CD14-positive monocyte (primary cell): ENCODE measurements around the gene KCNT2. TPM values are rescaled to one million over a fixed set of nuclear protein-coding genes. Genes with fewer than 3 reads are reported as not detected.

ENCODE experiments used
- DNase-seq, 3 donors: peaks; one replicate each; pipeline ENCODE4 v3.0.0-alpha.2; 2011 to 2022
- H2AFZ ChIP-seq: 2 replicates; pipeline ENCODE4 v1.6.0; 2012; ENCODE audit warnings: mild to moderate bottlenecking, low read depth, low read length, inconsistent platforms; ENCODE audit not compliant: insufficient read depth, poor library complexity, severe bottlenecking
- H3K27ac ChIP-seq, 2 donors: 1 replicate in 1 of 2; 2 replicates in 1 of 2; pipeline ENCODE4 v1.5.1; 2012 to 2013; ENCODE audit warnings: low read length in 2 of 2, control low read depth in 1 of 2, inconsistent platforms in 1 of 2, low read depth in 1 of 2, mild to moderate bottlenecking in 1 of 2
- H3K27me3 ChIP-seq, 2 donors: one replicate each; pipeline versions ENCODE4 v1.6.0 to v1.6.1; 2011 to 2013; ENCODE audit warnings: low read length in 2 of 2; ENCODE audit not compliant: control insufficient read depth in 2 of 2, insufficient read depth in 2 of 2
- H3K36me3 ChIP-seq, 2 donors: replicated peaks in 1 of 2; 1 replicate in 1 of 2; 2 replicates in 1 of 2; pipeline versions ENCODE4 v1.5.1 to v1.6.1; 2012 to 2013; ENCODE audit warnings: low read length in 2 of 2, control low read depth in 1 of 2, inconsistent platforms in 1 of 2, mild to moderate bottlenecking in 1 of 2; ENCODE audit not compliant: insufficient read depth in 2 of 2, control insufficient read depth in 1 of 2
- H3K4me1 ChIP-seq, 2 donors: 1 replicate in 1 of 2; 2 replicates in 1 of 2; pipeline versions ENCODE4 v1.5.1 to v1.6.1; 2012 to 2013; ENCODE audit warnings: low read length in 2 of 2, control low read depth in 1 of 2, inconsistent platforms in 1 of 2, mild to moderate bottlenecking in 1 of 2, moderate library complexity in 1 of 2; ENCODE audit not compliant: insufficient read depth in 2 of 2, control insufficient read depth in 1 of 2
- H3K4me2 ChIP-seq: replicated peaks from 2 replicates; pipeline ENCODE3; 2012; ENCODE audit warnings: low read length, moderate library complexity, mild to moderate bottlenecking; ENCODE audit not compliant: poor library complexity, severe bottlenecking; ENCODE audit errors: extremely low read depth
- H3K4me3 ChIP-seq, 3 experiments: fragments of 200-600 bp in 1 of 3; sonication (generic) in 1 of 3; replicated peaks in 1 of 3; 1 replicate in 2 of 3; 2 replicates in 1 of 3; pipeline ENCODE4 v1.5.1; 2011 to 2013; ENCODE audit warnings: low read length in 3 of 3, mild to moderate bottlenecking in 3 of 3, control low read depth in 2 of 3, low read depth in 2 of 3, inconsistent platforms in 1 of 3, moderate library complexity in 1 of 3
- H3K79me2 ChIP-seq: 2 replicates; pipeline ENCODE4 v1.6.0; 2012; ENCODE audit warnings: mild to moderate bottlenecking, control low read depth, inconsistent platforms, low read length, moderate library complexity; ENCODE audit not compliant: insufficient read depth
- H3K9ac ChIP-seq: 2 replicates; pipeline ENCODE4 v1.6.0; 2017; ENCODE audit warnings: low read length, mild to moderate bottlenecking; ENCODE audit not compliant: insufficient read depth, poor library complexity, severe bottlenecking
- H3K9me3 ChIP-seq, 2 donors: replicated peaks in 1 of 2; 1 replicate in 1 of 2; 2 replicates in 1 of 2; pipeline versions ENCODE4 v1.5.1 to v1.6.1; 2012 to 2013; ENCODE audit warnings: low read length in 2 of 2, control low read depth in 1 of 2; ENCODE audit not compliant: control insufficient read depth in 1 of 2, insufficient read depth in 1 of 2
- H4K20me1 ChIP-seq: 2 replicates; pipeline ENCODE4 v1.6.0; 2012; ENCODE audit warnings: mild to moderate bottlenecking, low read length, control low read depth, moderate library complexity; ENCODE audit not compliant: insufficient read depth
- H3K27ac Mint-ChIP-seq, 7 donors: one replicate each; pipeline ENCODE4 v1.8.0; 2020; ENCODE audit warnings: mild to moderate bottlenecking in 7 of 7, mixed read lengths in 7 of 7, moderate library complexity in 6 of 7, inconsistent platforms in 2 of 7
- H3K27me3 Mint-ChIP-seq, 3 donors: one replicate each; pipeline ENCODE4 v1.8.0; 2021 to 2022; ENCODE audit warnings: low read depth in 3 of 3, mild to moderate bottlenecking in 3 of 3, mixed read lengths in 3 of 3, moderate library complexity in 3 of 3, inconsistent platforms in 1 of 3
- H3K36me3 Mint-ChIP-seq, 2 donors: one replicate each; pipeline ENCODE4 v1.8.0; 2020; ENCODE audit warnings: mixed read lengths in 2 of 2, inconsistent platforms in 1 of 2, mild to moderate bottlenecking in 1 of 2
- H3K4me1 Mint-ChIP-seq: one replicate; pipeline ENCODE4 v1.8.0; 2020; ENCODE audit warnings: mild to moderate bottlenecking, mixed read lengths
- H3K4me3 Mint-ChIP-seq, 2 donors: one replicate each; pipeline ENCODE4 v1.8.0; 2020; ENCODE audit warnings: mild to moderate bottlenecking in 2 of 2, mixed read lengths in 2 of 2, moderate library complexity in 1 of 2
- H3K9me3 Mint-ChIP-seq, 7 donors: one replicate each; pipeline ENCODE4 v1.8.0; 2020 to 2022; ENCODE audit warnings: mixed read lengths in 7 of 7, mild to moderate bottlenecking in 6 of 7, moderate library complexity in 6 of 7, inconsistent platforms in 2 of 7
- CTCF ChIP-seq: fragments of 200-600 bp; IDR thresholded peaks from one replicate; pipeline ENCODE4 v1.8.0; 2022; ENCODE audit warnings: antibody characterized with exemption, mild to moderate bottlenecking
- WGBS: methylation state at CpG from one replicate; pipeline ENCODE4 v1.1.5; 2013; ENCODE audit warnings: missing lambda C conversion rate; ENCODE audit not compliant: insufficient coverage; 5-methylcytosine and 5-hydroxymethylcytosine counted together
- intact Hi-C, 2 donors: fragments of 100-400 bp; cut with micrococcal nuclease; formaldehyde crosslinking; loops; one replicate each; pipeline versions ENCODE4 v1.15.0 to v1.15.1; 2023
- polyA plus RNA-seq, 3 donors: library from polyadenylated mRNA; depleted of rRNA in 1 of 3; unstranded in 2 of 3; stranded (reverse) in 1 of 3; fragments of 300-500 nt in 2 of 3; fragments of >200 nt in 1 of 3; fragmentation: Illumina TruSeq in 2 of 3; gene quantifications; 1 replicate in 2 of 3; 2 replicates in 1 of 3; pipeline ENCODE4 v1.2.3, GENCODE V29; 2012 to 2021

KCNT2 gene
- polyA plus RNA-seq, 3 donors, result not detected

- H3K36me3 Mint-ChIP-seq, result no peaks in the 10 kb centered on the region
- Histone ChIP-seq H2AFZ (no peak overlapping the region), H3K4me1 (no peaks in the 10 kb centered on the region), H4K20me1 (no peaks in the 10 kb centered on the region), H3K27ac (no peak overlapping the region), H3K36me3 (no peaks in the 10 kb centered on the region), H3K9me3 (no peaks in the 10 kb centered on the region), H3K9ac (no peak overlapping the region), H3K27me3 (no peaks in the 10 kb centered on the region), H3K4me3 (no peak overlapping the region), H3K4me2 (no peak overlapping the region), H3K79me2 (no peaks in the 10 kb centered on the region)
- intact Hi-C loops, result no loop called here
- no peak for TF ChIP-seq CTCF
- no peaks in the 10 kb centered on the region for H3K27me3 Mint-ChIP-seq
- no peak overlapping the region for H3K4me3 Mint-ChIP-seq
- H3K9me3 Mint-ChIP-seq, result peaks cover 0 to 7% (median 2%) of the 10 kb centered on the region in 7 donors
- DNase-seq, result no peak
- H3K4me1 Mint-ChIP-seq, result no peaks in the 10 kb centered on the region
- H3K27ac Mint-ChIP-seq, result no peak overlapping the region
- no CpG with 5 or more reads among the region's 2 CpGs for WGBS
Measured at GRCh38 chr1:196409586-196409985, 198.7 kb downstream of the KCNT2 start.

GRCh38 chr1:196407358-196408051 is 200.7 kb downstream of the KCNT2 start:
- H3K27ac Mint-ChIP-seq, result no peak overlapping the region
- 94% methylated on average over 2 of the region's 2 CpGs for WGBS

More at GRCh38 chr1:196407358-196408051, 200.7 kb downstream of the KCNT2 start:
- no peak overlapping the region for H3K27ac ChIP-seq
- H3K27me3 Mint-ChIP-seq, result no peaks in the 10 kb centered on the region
- no peak overlapping the region for H3K4me2 ChIP-seq
- H4K20me1 ChIP-seq, result no peaks in the 10 kb centered on the region
- H3K79me2 ChIP-seq, result no peaks in the 10 kb centered on the region
- TF ChIP-seq CTCF, result no peak
- DNase-seq, result no peak
- no peaks in the 10 kb centered on the region for H3K4me1 ChIP-seq
- H3K9ac ChIP-seq, result no peak overlapping the region
- H3K36me3 ChIP-seq, result no peaks in the 10 kb centered on the region
- intact Hi-C loops, result no loop called here
- H2AFZ ChIP-seq, result no peak overlapping the region
- no peak overlapping the region for H3K4me3 Mint-ChIP-seq
- H3K36me3 Mint-ChIP-seq, result no peaks in the 10 kb centered on the region
- H3K27me3 ChIP-seq, result no peaks in the 10 kb centered on the region
- H3K9me3 ChIP-seq, result no peaks in the 10 kb centered on the region
- H3K4me3 ChIP-seq, result no peak overlapping the region
- peaks cover 0 to 7% (median 2%) of the 10 kb centered on the region in 7 donors for H3K9me3 Mint-ChIP-seq
- no peaks in the 10 kb centered on the region for H3K4me1 Mint-ChIP-seq
